Non-pigmented ciliary epithelial cell (primary cell): ENCODE measurements around the gene PCDHA5.
"Not testable (repeated sequence)": the region's sequence is repeated elsewhere in the genome, so short reads cannot be mapped to it uniquely, and the experiment has no call there.

Experiments
- DNase-seq: peaks from one replicate; pipeline ENCODE4 v3.0.0-alpha.2; 2010; ENCODE audit warnings: low read depth

Gene PCDHA5

GRCh38 chr5:140821375-140822280 lies at the start of gene PCDHA5:
TSS of gene PCDHA5 (plus strand) at chr5:140821613.
- no peak for DNase-seq

GRCh38 chr5:140780512-140780911 lies 40.9 kb upstream of the PCDHA5 start:
- DNase-seq, result no peak

GRCh38 chr5:140785905-140786686 lies 35.3 kb upstream of the PCDHA5 start, which contains the start of gene PCDHA1:
TSS of gene PCDHA1 (plus strand) at chr5:140786140.
- no peak for DNase-seq

GRCh38 chr5:140787422-140787821 lies 34.0 kb upstream of the PCDHA5 start:
- DNase-seq, result not testable (repeated sequence)

GRCh38 chr5:140787849-140788504 lies 33.4 kb upstream of the PCDHA5 start:
- not testable (repeated sequence) for DNase-seq

GRCh38 chr5:140791089-140791488 lies 30.3 kb upstream of the PCDHA5 start:
- no peak for DNase-seq

GRCh38 chr5:140794595-140795258 lies 26.7 kb upstream of the PCDHA5 start, which contains the start of gene PCDHA2:
TSS of gene PCDHA2 (plus strand) at chr5:140794852.
- no peak for DNase-seq

- no peak for DNase-seq
Observed at GRCh38 chr5:140795259-140795641, 26.2 kb upstream of the PCDHA5 start.

- not testable (repeated sequence) for DNase-seq
Observed at GRCh38 chr5:140796072-140796717, 25.2 kb upstream of the PCDHA5 start.

- DNase-seq, result no peak
Observed at GRCh38 chr5:140796718-140797095, 24.7 kb upstream of the PCDHA5 start.

GRCh38 chr5:140800816-140801493 lies 20.5 kb upstream of the PCDHA5 start, which contains the start of gene PCDHA3:
TSS of gene PCDHA3 (plus strand) at chr5:140801057.
- no peak for DNase-seq

- DNase-seq, result no peak
Observed at GRCh38 chr5:140801494-140801841, 19.9 kb upstream of the PCDHA5 start.

- not testable (repeated sequence) for DNase-seq
Observed at GRCh38 chr5:140802381-140802780, 19.0 kb upstream of the PCDHA5 start.

GRCh38 chr5:140802781-140803271 lies 18.6 kb upstream of the PCDHA5 start:
- DNase-seq, result no peak

GRCh38 chr5:140806834-140807775 lies 14.3 kb upstream of the PCDHA5 start, which contains the start of gene PCDHA4:
TSS of gene PCDHA4 (plus strand) at chr5:140807068.
- DNase-seq, result no peak

- DNase-seq, result not testable (repeated sequence)
Observed at GRCh38 chr5:140808241-140808888, 13.0 kb upstream of the PCDHA5 start.

- DNase-seq, result no peak
Observed at GRCh38 chr5:140808889-140809291, 12.5 kb upstream of the PCDHA5 start.

- DNase-seq, result no peak
Observed at GRCh38 chr5:140822281-140822629, 842 bp downstream of the PCDHA5 start.

GRCh38 chr5:140822969-140823368 lies 1.6 kb downstream of the PCDHA5 start:
- not testable (repeated sequence) for DNase-seq
